GM12878 (cell line): ENCODE data around the gene MAP3K5. TPM values are rescaled to one million over a fixed set of nuclear protein-coding genes. Genes with fewer than 3 reads are reported as not detected.
A peak's percentile ranks its signal among the peaks of the same experiment; 100 is the strongest.

Experiments used
- ATAC-seq: fragments of 200-7000 bp; cut with Tn5 transposase; 3 replicates; pipeline ENCODE4 v1.9.1; 2020; ENCODE audit warnings: mild to moderate bottlenecking, moderate library complexity
- BruUV-seq: library from RNA; stranded (reverse); fragments of 400-500 nt; replicated peaks from 2 replicates; lab custom pipeline; 2021; lab: Mats Ljungman, UMichigan
- CTCF ChIA-PET: fragments of 300-600 bp; sonication (Branson Sonifier 250); formaldehyde crosslinking; extraction: SDS; loops from one replicate; lab custom pipeline; 2021; ENCODE audit warnings: inconsistent platforms; lab: Yijun Ruan, JAX
- POLR2A ChIA-PET: fragments of 350-600 bp; formaldehyde crosslinking; extraction: SDS; loops from one replicate; lab custom pipeline; 2021; ENCODE audit warnings: inconsistent platforms; lab: Charles Lee
- RAD21 ChIA-PET: fragments of 300-600 bp; sonication (Branson Sonifier 250); formaldehyde crosslinking; loops from one replicate; lab custom pipeline; 2023; ENCODE audit warnings: antibody characterized with exemption; ENCODE audit not compliant: unreplicated experiment; lab: Charles Lee
- SMC1A ChIA-PET: fragments of 300-600 bp; sonication (Branson Sonifier 250); formaldehyde crosslinking; loops from one replicate; lab custom pipeline; 2023; ENCODE audit not compliant: unreplicated experiment, uncharacterized antibody; lab: Charles Lee
- DNase-seq: peaks from one replicate; pipeline ENCODE4 v3.0.0-alpha.2; 2011; ENCODE audit warnings: low read depth, low spot score
- FAIRE-seq: peaks from 3 replicates; lab custom pipeline; 2011; peaks lifted over from hg19 to GRCh38; lab: Jason Lieb, UNC
- H2AFZ ChIP-seq: 2 replicates; pipeline ENCODE4 v1.6.0; 2011; ENCODE audit warnings: low read depth, low read length, control low read depth; ENCODE audit not compliant: control insufficient read depth
- H3K27ac ChIP-seq: 2 replicates; pipeline ENCODE4 v1.5.1; 2011; ENCODE audit warnings: control low read depth; ENCODE audit not compliant: control insufficient read depth, insufficient read depth
- H3K27me3 ChIP-seq, 2 experiments: replicated peaks in 1 of 2; 2 replicates each; pipeline versions ENCODE4 v1.6.0 to v1.6.1; 2011; ENCODE audit warnings: low read length in 1 of 2; ENCODE audit not compliant: control insufficient read depth in 2 of 2, insufficient read depth in 2 of 2
- H3K36me3 ChIP-seq, 2 experiments: 2 replicates each; pipeline ENCODE4 v1.5.1; 2011; ENCODE audit warnings: low read length in 1 of 2; ENCODE audit not compliant: control insufficient read depth in 2 of 2, insufficient read depth in 2 of 2
- H3K4me1 ChIP-seq: 2 replicates; pipeline ENCODE4 v1.6.1; 2011; ENCODE audit warnings: mild to moderate bottlenecking, low read length, moderate library complexity, mixed read lengths; ENCODE audit not compliant: control insufficient read depth, insufficient read depth
- H3K4me2 ChIP-seq: 2 replicates; pipeline ENCODE4 v1.6.0; 2011; ENCODE audit warnings: control low read depth; ENCODE audit not compliant: control insufficient read depth, insufficient read depth
- H3K4me3 ChIP-seq: fragments of 200-600 bp; sonication (generic); 2 replicates; pipeline ENCODE4 v1.5.1; 2016
- H3K79me2 ChIP-seq: 2 replicates; pipeline ENCODE4 v1.6.0; 2011; ENCODE audit warnings: low read length; ENCODE audit not compliant: control insufficient read depth, insufficient read depth
- H3K9ac ChIP-seq: 2 replicates; pipeline ENCODE4 v1.8.0; 2011; ENCODE audit warnings: low read length, control low read depth, mixed read lengths; ENCODE audit not compliant: control insufficient read depth, insufficient read depth
- H3K9me3 ChIP-seq: replicated peaks from 3 replicates; pipeline ENCODE4 v1.5.1; 2011; ENCODE audit warnings: mild to moderate bottlenecking, low read length; ENCODE audit not compliant: control insufficient read depth, insufficient read depth
- H4K20me1 ChIP-seq: 2 replicates; pipeline ENCODE4 v1.6.0; 2011; ENCODE audit not compliant: control insufficient read depth, insufficient read depth
- EGR1 ChIP-seq, 2 experiments: IDR thresholded peaks; 1 replicate in 1 of 2; 2 replicates in 1 of 2; pipeline ENCODE4 v1.6.1; 2011 to 2012; ENCODE audit warnings: low read depth in 2 of 2, low read length in 2 of 2, borderline replicate concordance in 1 of 2, mild to moderate bottlenecking in 1 of 2, moderate library complexity in 1 of 2
- IRF4 ChIP-seq: IDR thresholded peaks from 2 replicates; pipeline ENCODE4 v1.6.1; 2011; ENCODE audit warnings: low read depth, low read length
- NKRF ChIP-seq: fragments of 450-650 bp; conservative IDR thresholded peaks from 2 replicates; pipeline ENCODE4 v1.6.1; 2017; ENCODE audit warnings: mild to moderate bottlenecking, moderate library complexity
- POLR2AphosphoS2 ChIP-seq: IDR thresholded peaks from 2 replicates; pipeline ENCODE4 v1.6.1; 2011; ENCODE audit warnings: low read depth, mild to moderate bottlenecking, low read length, improper control_type of control experiment, moderate library complexity
- POLR2AphosphoS5 ChIP-seq: IDR thresholded peaks from 2 replicates; pipeline ENCODE4 v1.6.1; 2011; ENCODE audit warnings: mild to moderate bottlenecking, low read length, inconsistent platforms
- RUNX3 ChIP-seq: IDR thresholded peaks from 2 replicates; pipeline ENCODE4 v1.6.1; 2012; ENCODE audit warnings: low read length, inconsistent platforms
- SMAD1 ChIP-seq: fragments of 450-650 bp; IDR thresholded peaks from 2 replicates; pipeline ENCODE4 v1.6.1; 2018; ENCODE audit warnings: mild to moderate bottlenecking, low read depth; ENCODE audit not compliant: partially characterized antibody
- WRNIP1 ChIP-seq: IDR thresholded peaks from 2 replicates; pipeline ENCODE4 v1.6.1; 2011; ENCODE audit warnings: low read depth, low read length, improper control_type of control experiment, borderline replicate concordance
- ZNF24 ChIP-seq: fragments of 450-650 bp; IDR thresholded peaks from 2 replicates; pipeline ENCODE4 v1.6.1; 2017; ENCODE audit warnings: antibody characterized with exemption, mild to moderate bottlenecking
- WGBS: methylation state at CpG from one replicate; pipeline ENCODE4 v1.1.6; 2016; ENCODE audit warnings: low lambda C conversion rate; ENCODE audit not compliant: insufficient replicate concordance, insufficient coverage; ENCODE audit errors: missing lambda C conversion rate; 5-methylcytosine and 5-hydroxymethylcytosine counted together
- in situ Hi-C: fragments of 300-500 bp; cut with MboI; formaldehyde crosslinking; loops from 9 replicates; pipeline ENCODE4 v1.14.3; 2018; ENCODE audit warnings: mixed read lengths
- intact Hi-C: fragments of 100-400 bp; cut with micrococcal nuclease; formaldehyde crosslinking; loops from one replicate; pipeline ENCODE4 v1.14.2; 2022; ENCODE audit not compliant: unreplicated experiment
- polyA plus RNA-seq, 11 experiments: library from polyadenylated mRNA; depleted of rRNA in 4 of 11; unstranded in 6 of 11; stranded (reverse) in 5 of 11; fragments of >200 nt; fragmentation: Nextera tagmentation in 4 of 11; fragmentation: Illumina TruSeq in 1 of 11; extraction: Ambion mirVana in 4 of 11; extraction: Trizol in 1 of 11; gene quantifications; 1 replicate in 1 of 11; 2 replicates in 10 of 11; pipeline versions ENCODE4 v1.2.1 to v1.2.3, GENCODE V29; 2011 to 2016; ENCODE audit warnings: inconsistent platforms in 2 of 11, missing spikeins in 2 of 11, low read depth in 1 of 11
- total RNA-seq, 4 experiments: library from RNA; depleted of rRNA in 3 of 4; stranded (reverse); fragments of >200 nt in 3 of 4; fragmentation: Illumina TruSeq in 1 of 4; extraction: Trizol in 1 of 4; gene quantifications; 2 replicates each; pipeline versions ENCODE4 v1.2.1 to v1.2.3, GENCODE V29; 2013 to 2021
- TF ChIP-seq, protein P1 (sequence below), 3 experiments: IDR thresholded peaks in 2 of 3; conservative IDR thresholded peaks in 1 of 3; 2 replicates each; pipeline ENCODE4 v1.5.1; 2011; ENCODE audit warnings: low read depth in 3 of 3, low read length in 3 of 3, mild to moderate bottlenecking in 3 of 3, control low read depth in 2 of 3, moderate library complexity in 2 of 3, inconsistent platforms in 1 of 3, mixed read lengths in 1 of 3; ENCODE audit not compliant: control insufficient read depth in 2 of 3, insufficient read depth in 1 of 3; ENCODE audit errors: extremely low read depth in 1 of 3
- TF ChIP-seq, protein P2 (sequence below): IDR thresholded peaks from 2 replicates; pipeline ENCODE4 v1.6.1; 2011; ENCODE audit warnings: mild to moderate bottlenecking, low read depth, low read length, moderate library complexity; ENCODE audit not compliant: insufficient replicate concordance

Gene MAP3K5
- total and polyA plus RNA-seq, 10 of the 15 experiments (the other 5 are each of a cell fraction or from before 2014, with no cell fraction given), result 5.4 to 34.3 (median 26.4) TPM

GRCh38 chr6:136552054-136552453 lies 240.2 kb downstream of the MAP3K5 start:
- Histone ChIP-seq H3K4me3 (no peak overlapping the region), H3K79me2 (no peaks in the 10 kb centered on the region), H3K4me1 (peaks cover 9% of the 10 kb centered on the region; the same call in 1 of the 2 replicates), H3K9ac (no peak overlapping the region), H3K36me3 (peaks cover 2 to 3% of the 10 kb centered on the region in 2 experiments; a peak in 3 of 4 replicates), H3K27me3 (peaks cover 0 to 7% of the 10 kb centered on the region in 2 experiments; a peak in 3 of 4 replicates), H2AFZ (no peak overlapping the region), H3K9me3 (no peaks in the 10 kb centered on the region), H4K20me1 (no peaks in the 10 kb centered on the region; the same call in 1 of the 2 replicates), H3K27ac (no peak overlapping the region), H3K4me2 (no peak overlapping the region)
- intact Hi-C loops, result no loop called here
- RAD21 ChIA-PET, result no interaction called here
- WGBS, result 84% methylated on average over 4 of the region's 4 CpGs
- FAIRE-seq (no peak), ATAC-seq (no peak), DNase-seq (no peak)
- TF ChIP-seq IRF4 (no peak), EGR1 (IDR thresholded peaks at IDR 0.05; ENCODE audit: borderline replicate concordance in 1 of 2, low read depth in 2 of 2, low read length in 2 of 2) (no peak), POLR2AphosphoS5 (peak; percentile 58)
- CTCF ChIA-PET, result interaction anchor here (0.6 to 1.7 kb wide), 3 partner anchors 9 to 1102 kb away, joined by 3 to 6 read pairs (median 3); no protein-coding TSS in a partner anchor
- SMC1A ChIA-PET, result interaction anchor here (0.9 to 1.7 kb wide), 2 partner anchors 13 to 1786 kb away, joined by 3 to 6 read pairs; no protein-coding TSS in a partner anchor
- POLR2A ChIA-PET, result no interaction called here
- in situ Hi-C loops, result no loop called here
- no TSS peak for BruUV-seq

DNA sequence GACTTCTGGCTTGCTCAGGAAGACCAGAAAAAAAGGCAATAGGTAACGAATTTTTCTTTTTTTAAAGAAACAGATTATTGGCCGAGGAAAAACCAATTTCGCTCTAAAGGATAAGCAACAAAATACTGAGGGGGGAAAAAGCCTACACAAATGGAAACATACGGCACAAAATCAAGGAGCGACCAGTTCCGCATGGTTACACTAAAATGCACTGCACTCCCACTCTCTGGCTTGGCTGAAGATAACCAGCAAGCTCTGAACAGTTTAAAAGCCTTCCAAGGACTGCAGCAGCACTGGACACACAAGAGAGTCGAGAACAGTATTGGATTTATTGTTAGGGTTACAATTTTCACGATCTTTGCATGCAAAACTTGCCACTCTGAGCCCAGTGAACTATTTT lies 241.2 kb downstream of the MAP3K5 start:
- FAIRE-seq, result no peak
- no peak overlapping the region for H3K4me3 ChIP-seq
- in situ Hi-C loops, result no loop called here
- TF ChIP-seq SMAD1, result no peak
- TF ChIP-seq ZNF24, result no peak
- TF ChIP-seq, protein P1, sequence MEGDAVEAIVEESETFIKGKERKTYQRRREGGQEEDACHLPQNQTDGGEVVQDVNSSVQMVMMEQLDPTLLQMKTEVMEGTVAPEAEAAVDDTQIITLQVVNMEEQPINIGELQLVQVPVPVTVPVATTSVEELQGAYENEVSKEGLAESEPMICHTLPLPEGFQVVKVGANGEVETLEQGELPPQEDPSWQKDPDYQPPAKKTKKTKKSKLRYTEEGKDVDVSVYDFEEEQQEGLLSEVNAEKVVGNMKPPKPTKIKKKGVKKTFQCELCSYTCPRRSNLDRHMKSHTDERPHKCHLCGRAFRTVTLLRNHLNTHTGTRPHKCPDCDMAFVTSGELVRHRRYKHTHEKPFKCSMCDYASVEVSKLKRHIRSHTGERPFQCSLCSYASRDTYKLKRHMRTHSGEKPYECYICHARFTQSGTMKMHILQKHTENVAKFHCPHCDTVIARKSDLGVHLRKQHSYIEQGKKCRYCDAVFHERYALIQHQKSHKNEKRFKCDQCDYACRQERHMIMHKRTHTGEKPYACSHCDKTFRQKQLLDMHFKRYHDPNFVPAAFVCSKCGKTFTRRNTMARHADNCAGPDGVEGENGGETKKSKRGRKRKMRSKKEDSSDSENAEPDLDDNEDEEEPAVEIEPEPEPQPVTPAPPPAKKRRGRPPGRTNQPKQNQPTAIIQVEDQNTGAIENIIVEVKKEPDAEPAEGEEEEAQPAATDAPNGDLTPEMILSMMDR (IDR thresholded peaks at IDR 0.05 in 2 of 3, conservative IDR thresholded peaks at IDR 0.05 in 1 of 3; ENCODE audit: control insufficient read depth in 2 of 3, extremely low read depth in 1 of 3, insufficient read depth in 1 of 3, low read depth in 3 of 3, low read length in 3 of 3), result no peak
- TF ChIP-seq RUNX3, result no peak
- no peak for TF ChIP-seq POLR2AphosphoS2
- TF ChIP-seq WRNIP1, result no peak
- TF ChIP-seq, protein P2, sequence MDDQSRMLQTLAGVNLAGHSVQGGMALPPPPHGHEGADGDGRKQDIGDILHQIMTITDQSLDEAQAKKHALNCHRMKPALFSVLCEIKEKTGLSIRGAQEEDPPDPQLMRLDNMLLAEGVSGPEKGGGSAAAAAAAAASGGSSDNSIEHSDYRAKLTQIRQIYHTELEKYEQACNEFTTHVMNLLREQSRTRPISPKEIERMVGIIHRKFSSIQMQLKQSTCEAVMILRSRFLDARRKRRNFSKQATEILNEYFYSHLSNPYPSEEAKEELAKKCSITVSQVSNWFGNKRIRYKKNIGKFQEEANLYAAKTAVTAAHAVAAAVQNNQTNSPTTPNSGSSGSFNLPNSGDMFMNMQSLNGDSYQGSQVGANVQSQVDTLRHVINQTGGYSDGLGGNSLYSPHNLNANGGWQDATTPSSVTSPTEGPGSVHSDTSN, result no peak
- TF ChIP-seq NKRF, result no peak

More for the DNA sequence above, 241.2 kb downstream of the MAP3K5 start:
- Histone ChIP-seq H3K9ac (no peak overlapping the region), H3K4me2 (peak overlapping the region; percentile 70; the same call in 1 of the 2 replicates), H3K9me3 (no peaks in the 10 kb centered on the region), H3K27ac (no peak overlapping the region), H4K20me1 (no peaks in the 10 kb centered on the region; the same call in 1 of the 2 replicates), H3K27me3 (peaks cover 0 to 7% of the 10 kb centered on the region in 2 experiments; a peak in 3 of 4 replicates), H3K79me2 (no peaks in the 10 kb centered on the region), H3K4me1 (peaks cover 9% of the 10 kb centered on the region; the same call in 1 of the 2 replicates), H3K36me3 (peaks cover 2 to 3% of the 10 kb centered on the region in 2 experiments; a peak in 3 of 4 replicates), H2AFZ (no peak overlapping the region)
- ATAC-seq (peak; percentile 18; the same call in 2 of the 3 replicates), DNase-seq (no peak)
- ChIA-PET CTCF (interaction anchor here (0.6 to 1.7 kb wide), 3 partner anchors 10 to 209 kb away, joined by 3 to 6 read pairs (median 3); no protein-coding TSS in a partner anchor), POLR2A (no interaction called here), RAD21 (no interaction called here), SMC1A (no interaction called here)
- BruUV-seq, result no TSS peak
- 18% methylated on average over 8 of the region's 8 CpGs for WGBS
- intact Hi-C loops, result no loop called here
